Stimulated activated CD8-positive, alpha-beta memory T cell treated with anti-CD3 and anti-CD28 coated beads, Interleukin-12 subunit alpha, Interleukin-12 subunit beta, amount 100 ng/mL, for 1 hour (primary cell): ENCODE data around the gene STRA8.
"Not testable (repeated sequence)": the region's sequence is repeated elsewhere in the genome, so short reads cannot be mapped to it uniquely, and the experiment has no call there.

Source experiments
- DNase-seq: peaks from one replicate; pipeline ENCODE4 v3.0.0-alpha.2; 2020; ENCODE audit warnings: low read depth

Gene STRA8

GRCh38 chr7:135205850-135206249 is 27.8 kb upstream of the STRA8 start:
- DNase-seq = no peak

- no peak for DNase-seq
Observed at GRCh38 chr7:135206941-135207391, 26.7 kb upstream of the STRA8 start.

- no peak for DNase-seq
Observed at GRCh38 chr7:135207406-135208101, 26.1 kb upstream of the STRA8 start.

- DNase-seq = no peak
Observed at GRCh38 chr7:135208102-135208793, 25.4 kb upstream of the STRA8 start.

- no peak for DNase-seq
Observed at GRCh38 chr7:135209225-135209834, 24.3 kb upstream of the STRA8 start.

- DNase-seq = no peak
Observed at GRCh38 chr7:135210888-135211178, 22.8 kb upstream of the STRA8 start.

GRCh38 chr7:135211179-135211945 is 22.3 kb upstream of the STRA8 start, which contains the start of gene WDR91:
WDR91 (minus strand) TSS chr7:135211526; CDS start chr7:135211502, 24 bp downstream.
- peak; percentile 90 for DNase-seq

DNA sequence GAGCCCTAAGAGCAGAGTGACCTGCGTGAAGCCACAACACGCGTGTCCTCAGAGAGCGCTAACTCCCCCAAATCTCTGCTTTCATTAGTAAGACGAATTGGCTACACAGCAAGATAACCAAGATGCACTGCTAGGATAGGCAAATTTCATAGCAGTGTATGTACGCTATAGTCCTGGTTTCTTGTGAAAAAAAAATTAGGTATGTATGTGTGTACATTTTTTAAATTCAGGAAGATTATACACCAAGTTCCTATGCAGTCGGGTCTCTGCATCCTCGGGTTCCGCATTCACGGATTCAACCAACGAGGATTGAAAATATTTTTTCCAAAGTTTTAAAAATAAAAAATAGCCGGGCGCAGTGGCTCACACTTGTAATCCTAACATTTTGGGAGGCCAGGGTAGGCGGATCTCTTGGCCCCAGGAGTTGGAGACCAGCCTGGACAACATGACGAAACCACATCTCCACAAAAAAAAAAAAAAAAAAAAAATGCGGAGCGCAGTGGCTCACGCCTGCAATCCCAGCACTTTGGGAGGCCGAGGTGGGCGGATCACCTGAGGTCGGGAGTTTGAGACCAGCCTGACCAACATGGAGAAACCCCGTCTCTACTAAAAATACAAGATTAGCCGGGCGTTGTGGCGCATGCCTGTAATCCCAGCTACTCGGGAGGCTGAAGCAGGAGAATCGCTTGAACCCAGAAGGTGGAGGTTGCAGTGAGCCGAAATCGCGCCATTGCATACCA is 21.5 kb upstream of the STRA8 start:
- not testable (repeated sequence) for DNase-seq

GRCh38 chr7:135213831-135214230 is 19.8 kb upstream of the STRA8 start:
- DNase-seq = no peak

GRCh38 chr7:135215180-135215579 is 18.5 kb upstream of the STRA8 start:
- DNase-seq = no peak

DNA sequence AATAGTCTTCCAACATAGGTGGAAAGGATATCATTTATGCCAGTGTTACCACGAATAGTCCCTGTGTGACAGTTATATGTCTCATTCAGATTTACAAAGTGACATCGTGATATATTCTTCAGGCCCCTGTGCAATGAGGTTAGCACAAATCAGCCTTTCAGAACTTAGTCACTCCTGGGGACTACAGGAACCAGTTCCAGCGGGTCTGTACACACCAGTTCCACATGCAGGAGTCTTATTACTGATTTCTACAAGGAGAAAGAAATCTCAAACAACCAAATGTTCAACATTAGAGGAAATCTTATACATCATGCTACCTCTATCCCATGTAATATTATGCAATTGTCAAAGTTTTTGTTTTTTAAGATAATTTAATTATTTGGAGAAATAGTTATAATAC is 17.9 kb upstream of the STRA8 start:
- DNase-seq = no peak

GRCh38 chr7:135217645-135218509 is 15.8 kb upstream of the STRA8 start:
- no peak for DNase-seq

DNA sequence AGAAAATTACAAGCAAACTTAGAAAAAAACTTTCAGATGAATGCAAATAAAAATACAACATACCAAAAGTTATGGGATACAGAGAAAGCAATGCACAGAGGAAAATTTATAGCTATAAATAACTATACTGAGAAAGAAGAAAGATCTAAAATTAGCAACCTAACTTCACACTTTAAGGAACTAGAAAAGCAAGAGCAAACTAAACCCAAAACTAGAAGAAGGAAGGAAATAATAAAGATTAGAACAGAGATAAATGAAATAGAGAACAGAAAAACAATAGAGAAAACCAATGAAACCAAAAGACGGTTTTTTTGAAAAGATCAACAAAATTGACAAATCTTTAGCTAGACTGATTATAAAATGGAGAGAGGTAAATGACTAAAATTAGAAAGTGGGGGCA is 9.6 kb upstream of the STRA8 start:
- DNase-seq = no peak

- DNase-seq = no peak
Observed at GRCh38 chr7:135231686-135232085, 2.0 kb upstream of the STRA8 start.

DNA sequence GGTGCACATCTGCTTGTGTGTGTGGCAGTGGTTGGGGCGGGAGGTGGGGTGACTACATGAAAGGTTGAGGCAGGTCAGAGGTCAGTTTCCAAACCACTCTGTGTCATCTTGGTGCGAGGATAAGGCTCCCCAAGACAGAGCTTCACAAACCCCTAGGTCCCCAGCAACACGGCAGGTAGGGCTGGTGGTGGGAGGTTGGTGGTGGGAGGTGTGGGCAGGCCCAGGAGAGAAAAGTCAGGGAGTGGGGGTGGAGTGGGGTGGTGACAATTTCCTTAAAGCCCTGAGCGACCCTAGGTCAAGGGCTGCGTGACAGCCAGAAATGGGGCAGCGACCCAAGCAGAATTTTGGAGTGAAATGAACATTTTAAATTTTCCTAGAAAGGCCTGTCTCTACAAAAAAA is 1.6 kb upstream of the STRA8 start:
- no peak for DNase-seq

DNA sequence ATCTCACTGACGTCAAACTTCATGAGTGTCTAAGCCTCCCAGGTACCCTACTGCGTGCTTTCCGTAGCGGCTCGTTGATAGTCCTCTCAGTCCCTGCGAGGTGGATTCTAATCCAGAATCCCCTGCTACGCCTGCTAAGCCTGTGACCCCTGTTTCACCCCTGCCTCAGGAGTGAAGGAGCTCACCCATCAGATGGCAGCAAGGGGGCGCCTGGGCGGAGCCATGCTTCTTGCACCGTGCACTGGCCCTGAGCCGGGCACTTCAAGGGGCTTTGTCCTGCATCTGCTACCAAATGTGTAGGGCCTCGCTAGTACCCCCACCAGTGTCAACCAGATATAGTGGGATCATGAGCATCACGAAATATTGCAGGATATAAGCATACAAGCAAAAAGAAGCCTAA is 918 bp upstream of the STRA8 start:
- DNase-seq = no peak

GRCh38 chr7:135234095-135234494 is 457 bp downstream of the STRA8 start:
- DNase-seq = not testable (repeated sequence)

GRCh38 chr7:135234727-135235126 is 1.1 kb downstream of the STRA8 start:
- no peak for DNase-seq

- DNase-seq = no peak
Observed at GRCh38 chr7:135235841-135236240, 2.2 kb downstream of the STRA8 start.

DNA sequence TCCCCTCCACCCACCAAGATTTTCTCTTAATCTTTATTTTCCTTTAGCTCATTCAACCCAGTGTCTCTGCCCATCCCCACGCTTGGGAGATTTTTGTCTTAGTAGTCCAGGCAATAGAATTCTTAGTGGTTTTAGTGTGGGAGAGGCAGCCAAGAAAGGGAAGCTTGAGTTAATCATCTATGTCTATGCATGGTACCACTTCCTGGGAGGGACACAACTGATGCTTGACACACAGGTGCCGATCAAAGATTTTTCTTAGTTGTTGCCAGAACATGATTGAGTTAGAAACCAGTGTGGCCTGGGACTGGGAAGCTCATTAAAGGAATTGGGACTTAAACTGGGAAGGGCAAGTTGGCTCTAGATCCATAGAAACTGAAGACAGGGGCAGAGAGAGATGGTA is 3.1 kb downstream of the STRA8 start:
- DNase-seq = no peak
